Keratinocyte (primary cell): Measurements from ENCODE around the gene CREB1. TPM values are rescaled to one million over a fixed set of nuclear protein-coding genes. Genes with fewer than 3 reads are reported as not detected.

Source experiments
- DNase-seq: peaks from one replicate; pipeline ENCODE4 v3.0.0-alpha.2; 2011; ENCODE audit warnings: low read depth, missing footprints, low spot score
- FAIRE-seq: peaks from 2 replicates; lab custom pipeline; 2011; peaks lifted over from hg19 to GRCh38; lab: Jason Lieb, UNC
- H2AFZ ChIP-seq: 2 replicates; pipeline ENCODE4 v1.6.0; 2012; ENCODE audit warnings: low read length, control low read depth, inconsistent platforms; ENCODE audit not compliant: control insufficient read depth
- H3K27ac ChIP-seq: 2 replicates; pipeline ENCODE4 v1.5.1; 2011; ENCODE audit warnings: low read length; ENCODE audit not compliant: control insufficient read depth, insufficient read depth
- H3K27me3 ChIP-seq: 3 replicates; pipeline ENCODE4 v1.6.0; 2011; ENCODE audit warnings: low read length; ENCODE audit not compliant: control insufficient read depth, insufficient read depth; ENCODE audit errors: extremely low read depth
- H3K36me3 ChIP-seq, 2 experiments: 2 replicates in 1 of 2; 3 replicates in 1 of 2; pipeline ENCODE4 v1.5.1; 2011; ENCODE audit warnings: low read length in 2 of 2, mild to moderate bottlenecking in 1 of 2; ENCODE audit not compliant: control insufficient read depth in 2 of 2, insufficient read depth in 2 of 2; ENCODE audit errors: extremely low read depth in 1 of 2
- H3K4me1 ChIP-seq: 3 replicates; pipeline ENCODE4 v1.5.1; 2011; ENCODE audit warnings: low read length; ENCODE audit not compliant: control insufficient read depth, insufficient read depth; ENCODE audit errors: extremely low read depth
- H3K4me2 ChIP-seq: 3 replicates; pipeline ENCODE4 v1.6.0; 2011; ENCODE audit warnings: low read depth, low read length; ENCODE audit not compliant: control insufficient read depth, insufficient read depth; ENCODE audit errors: extremely low read depth
- H3K4me3 ChIP-seq, 3 experiments: fragments of 200-600 bp in 1 of 3; sonication (generic) in 1 of 3; 2 replicates in 2 of 3; 3 replicates in 1 of 3; pipeline ENCODE4 v1.5.1; 2011 to 2016; ENCODE audit warnings: low read length in 3 of 3, mild to moderate bottlenecking in 3 of 3, control low read depth in 2 of 3, inconsistent platforms in 1 of 3, low read depth in 1 of 3, mixed read lengths in 1 of 3, mixed run types in 1 of 3, moderate library complexity in 1 of 3; ENCODE audit not compliant: control insufficient read depth in 2 of 3, insufficient read depth in 2 of 3; ENCODE audit errors: extremely low read depth in 1 of 3
- H3K79me2 ChIP-seq: 2 replicates; pipeline ENCODE4 v1.6.0; 2012; ENCODE audit warnings: low read length; ENCODE audit not compliant: control insufficient read depth, insufficient read depth
- H3K9ac ChIP-seq: 3 replicates; pipeline ENCODE4 v1.6.0; 2011; ENCODE audit warnings: low read length; ENCODE audit not compliant: control insufficient read depth, insufficient read depth; ENCODE audit errors: extremely low read depth
- H3K9me1 ChIP-seq: 3 replicates; pipeline ENCODE4 v1.6.0; 2011; ENCODE audit warnings: low read length; ENCODE audit not compliant: control insufficient read depth, insufficient read depth; ENCODE audit errors: extremely low read depth
- H3K9me3 ChIP-seq: 2 replicates; pipeline ENCODE4 v1.5.1; 2012; ENCODE audit warnings: low read depth, low read length; ENCODE audit not compliant: control insufficient read depth
- H4K20me1 ChIP-seq: 3 replicates; pipeline ENCODE4 v1.6.0; 2011; ENCODE audit warnings: low read length; ENCODE audit not compliant: control insufficient read depth, insufficient read depth; ENCODE audit errors: extremely low read depth
- EZH2 ChIP-seq: IDR thresholded peaks from one replicate; pipeline ENCODE4 v1.6.1; 2012; ENCODE audit warnings: inconsistent platforms, mild to moderate bottlenecking, low read length, moderate library complexity
- dilution Hi-C: fragments of 300-500 bp; cut with MboI; formaldehyde crosslinking; loops from one replicate; pipeline ENCODE4 v1.7.0; 2020; ENCODE audit warnings: low sequenced_read_pairs; ENCODE audit not compliant: extremely low pct_ligation_motif_present
- polyA plus RNA-seq, 5 experiments: library from polyadenylated mRNA; depleted of rRNA in 3 of 5; stranded (reverse) in 3 of 5; stranded (forward) in 1 of 5; unstranded in 1 of 5; fragments of >200 nt; gene quantifications; 1 replicate in 1 of 5; 2 replicates in 3 of 5; 3 replicates in 1 of 5; pipeline versions ENCODE4 v1.2.1 to v1.2.3, GENCODE V29; 2011 to 2012; ENCODE audit warnings: missing spikeins in 2 of 5, low read depth in 1 of 5, low replicate concordance in 1 of 5
- TF ChIP-seq, protein P1 (sequence below), 3 experiments: IDR thresholded peaks in 1 of 3; conservative IDR thresholded peaks in 1 of 3; optimal IDR thresholded peaks in 1 of 3; 2 replicates in 2 of 3; 3 replicates in 1 of 3; pipeline versions ENCODE3 to v1.5.1; 2011; ENCODE audit warnings: low read length in 3 of 3, mild to moderate bottlenecking in 3 of 3, moderate library complexity in 2 of 3, control low read depth in 1 of 3, inconsistent platforms in 1 of 3; ENCODE audit not compliant: insufficient read depth in 2 of 3; ENCODE audit errors: extremely low read depth in 1 of 3

Gene CREB1
- polyA plus RNA-seq, 1 donor (not counting 4 experiments of a cell fraction or from before 2014, with no cell fraction given), result 38.9 TPM

DNA sequence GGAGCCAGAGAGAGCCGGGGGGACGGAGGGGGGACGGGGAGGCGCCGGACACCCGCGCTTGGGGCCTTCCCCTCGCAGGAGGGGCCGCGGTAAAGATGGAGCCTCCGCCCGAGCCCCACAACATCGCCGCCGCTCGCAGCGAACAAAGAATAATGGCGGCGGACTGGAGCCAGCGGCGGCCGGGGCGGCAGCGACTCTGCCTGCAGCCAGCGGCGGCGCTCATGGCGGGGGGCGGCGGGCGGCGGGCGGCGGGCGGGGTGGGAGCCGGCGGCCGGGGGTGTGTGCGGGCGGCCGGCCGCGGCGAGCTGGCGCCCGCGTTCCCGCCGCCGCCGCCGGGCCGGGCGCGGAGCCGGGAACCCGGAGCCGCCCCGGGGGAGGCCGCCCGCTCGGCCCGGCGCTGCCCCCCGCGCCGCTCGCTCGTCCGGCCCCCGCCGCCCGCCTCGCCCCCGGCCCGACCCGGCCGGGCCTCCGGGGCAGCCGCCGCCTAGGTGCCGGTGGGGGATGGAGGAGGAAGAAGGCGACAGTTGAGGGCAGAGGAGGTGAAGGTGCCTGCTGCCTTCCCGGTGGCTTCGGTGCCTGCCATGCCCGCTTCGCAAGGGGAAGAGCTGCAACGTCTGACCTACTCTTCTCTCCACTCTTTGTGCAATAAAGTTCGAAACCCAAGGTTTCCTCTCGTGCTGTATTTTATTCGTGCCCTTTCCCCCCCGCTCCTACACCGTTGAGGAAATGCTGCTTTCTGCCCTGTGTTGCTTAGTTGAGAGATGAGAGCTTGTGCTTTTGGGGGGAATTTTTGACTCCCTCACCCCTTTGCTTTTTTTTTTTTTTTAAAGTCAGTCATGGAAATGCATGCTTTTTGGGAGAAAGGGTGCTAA, 634 bp downstream of the CREB1 start:
- H3K9ac ChIP-seq, result peak overlapping the region; percentile 99
- H3K4me2 ChIP-seq, result peak overlapping the region; percentile 93
- H3K27me3 ChIP-seq, result no peaks in the 10 kb centered on the region
- FAIRE-seq (no peak), DNase-seq (no peak)
- peaks cover 57% of the 10 kb centered on the region for H3K79me2 ChIP-seq
- no peaks in the 10 kb centered on the region for H3K9me3 ChIP-seq
- no peaks in the 10 kb centered on the region for H3K9me1 ChIP-seq
- dilution Hi-C loops, result no loop called here
- H3K4me1 ChIP-seq, result peaks cover 38% of the 10 kb centered on the region
- H3K4me3 ChIP-seq, result peak overlapping the region; percentile 67 to 97 (median 72)
- TF ChIP-seq, protein P1, sequence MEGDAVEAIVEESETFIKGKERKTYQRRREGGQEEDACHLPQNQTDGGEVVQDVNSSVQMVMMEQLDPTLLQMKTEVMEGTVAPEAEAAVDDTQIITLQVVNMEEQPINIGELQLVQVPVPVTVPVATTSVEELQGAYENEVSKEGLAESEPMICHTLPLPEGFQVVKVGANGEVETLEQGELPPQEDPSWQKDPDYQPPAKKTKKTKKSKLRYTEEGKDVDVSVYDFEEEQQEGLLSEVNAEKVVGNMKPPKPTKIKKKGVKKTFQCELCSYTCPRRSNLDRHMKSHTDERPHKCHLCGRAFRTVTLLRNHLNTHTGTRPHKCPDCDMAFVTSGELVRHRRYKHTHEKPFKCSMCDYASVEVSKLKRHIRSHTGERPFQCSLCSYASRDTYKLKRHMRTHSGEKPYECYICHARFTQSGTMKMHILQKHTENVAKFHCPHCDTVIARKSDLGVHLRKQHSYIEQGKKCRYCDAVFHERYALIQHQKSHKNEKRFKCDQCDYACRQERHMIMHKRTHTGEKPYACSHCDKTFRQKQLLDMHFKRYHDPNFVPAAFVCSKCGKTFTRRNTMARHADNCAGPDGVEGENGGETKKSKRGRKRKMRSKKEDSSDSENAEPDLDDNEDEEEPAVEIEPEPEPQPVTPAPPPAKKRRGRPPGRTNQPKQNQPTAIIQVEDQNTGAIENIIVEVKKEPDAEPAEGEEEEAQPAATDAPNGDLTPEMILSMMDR (optimal IDR thresholded peaks at IDR 0.05 in 1 of 3, IDR thresholded peaks at IDR 0.05 in 1 of 3, conservative IDR thresholded peaks at IDR 0.05 in 1 of 3; ENCODE audit: extremely low read depth in 1 of 3, insufficient read depth in 2 of 3, low read length in 3 of 3), result no peak
- TF ChIP-seq EZH2, result no peak
- H4K20me1 ChIP-seq, result no peaks in the 10 kb centered on the region
- H3K36me3 ChIP-seq, result peaks cover 0 to 11% of the 10 kb centered on the region in 2 experiments
- H3K27ac ChIP-seq, result peak overlapping the region; percentile 98
- no peak overlapping the region for H2AFZ ChIP-seq

DNA sequence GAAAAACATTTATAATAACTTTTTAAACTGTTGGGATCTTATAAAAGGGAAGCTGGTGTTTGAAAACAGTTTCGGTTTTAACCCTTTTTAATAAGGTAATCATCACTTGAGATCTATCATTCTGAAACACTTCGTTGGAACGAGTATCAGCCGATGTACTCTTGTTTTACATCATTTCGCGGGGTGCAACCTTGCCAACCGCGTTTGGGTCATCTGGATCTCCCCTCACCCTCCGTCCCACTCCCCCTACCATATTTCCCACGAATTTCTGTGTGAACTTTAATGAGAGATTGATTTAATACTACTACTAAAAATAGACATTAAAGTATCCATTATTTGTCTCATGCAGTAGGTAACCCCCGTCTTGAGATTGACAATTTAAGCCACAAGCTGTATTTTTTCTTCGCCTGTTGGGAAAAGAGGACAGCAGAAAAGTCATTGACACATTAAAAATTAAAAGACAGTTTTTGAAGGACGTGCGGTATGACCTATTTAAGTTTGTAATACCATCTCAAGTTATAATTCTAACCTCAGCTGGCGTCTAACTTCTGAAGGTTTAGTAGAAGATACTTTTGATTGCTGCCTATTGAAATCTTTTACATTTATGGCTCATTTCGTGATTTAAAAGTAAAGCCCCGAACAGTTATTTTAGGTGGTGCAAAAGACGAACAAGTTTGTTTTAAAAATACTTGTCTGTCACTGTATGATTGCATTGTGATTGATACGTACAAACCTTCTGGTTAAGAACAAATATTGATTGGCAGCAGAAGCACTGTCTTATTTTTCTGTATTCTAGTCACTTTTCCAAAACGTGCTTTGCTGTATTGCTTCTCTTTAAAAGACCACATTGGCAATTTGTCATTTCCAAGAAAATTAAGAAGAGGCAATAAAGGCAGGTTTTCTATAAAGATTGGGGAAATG, 1.5 kb downstream of the CREB1 start:
- TF ChIP-seq, protein P1 (optimal IDR thresholded peaks at IDR 0.05 in 1 of 3, IDR thresholded peaks at IDR 0.05 in 1 of 3, conservative IDR thresholded peaks at IDR 0.05 in 1 of 3; ENCODE audit: extremely low read depth in 1 of 3, insufficient read depth in 2 of 3, low read length in 3 of 3), result no peak
- no peak for TF ChIP-seq EZH2
- peaks cover 38% of the 10 kb centered on the region for H3K4me1 ChIP-seq

More for the DNA sequence above, 1.5 kb downstream of the CREB1 start:
- H3K9me3 ChIP-seq, result no peaks in the 10 kb centered on the region
- H4K20me1 ChIP-seq, result no peaks in the 10 kb centered on the region
- H3K4me2 ChIP-seq, result peak overlapping the region; percentile 93
- no peak for DNase-seq
- no peak overlapping the region for H2AFZ ChIP-seq
- H3K79me2 ChIP-seq, result peaks cover 66% of the 10 kb centered on the region
- dilution Hi-C loops, result no loop called here
- H3K36me3 ChIP-seq, result peaks cover 1 to 11% of the 10 kb centered on the region in 2 experiments
- H3K27ac ChIP-seq, result peak overlapping the region; percentile 96
- H3K27me3 ChIP-seq, result no peaks in the 10 kb centered on the region
- no peak for FAIRE-seq
- H3K9me1 ChIP-seq, result no peaks in the 10 kb centered on the region
- peak overlapping the region; percentile 88 for H3K9ac ChIP-seq
- H3K4me3 ChIP-seq, result peak overlapping the region; percentile 67 to 97 (median 72)
